C4-2B (cell line): Measurements from ENCODE around the gene PNMA1.

Experiments used
- CTCF ChIP-seq: fragments of 450-650 bp; conservative IDR thresholded peaks from 2 replicates; pipeline ENCODE4 v1.5.1; 2017; ENCODE audit warnings: mild to moderate bottlenecking
- ZFX ChIP-seq: fragments of 450-650 bp; IDR thresholded peaks from 2 replicates; pipeline ENCODE4 v1.6.1; 2017

GRCh38 chr14:73685328-73685727 is 28.9 kb downstream of the PNMA1 start:
- no peak for TF ChIP-seq CTCF
- TF ChIP-seq ZFX, result no peak
